Measurements from ENCODE around the gene CAMKK2.
"Not testable (repeated sequence)": the region's sequence is repeated elsewhere in the genome, so short reads cannot be mapped to it uniquely, and the experiment has no call there.

Gene CAMKK2

GRCh38 chr12:121232977-121233627 lies 63.4 kb downstream of the CAMKK2 start:
- POLR2A ChIA-PET: no interaction called here
- TF ChIP-seq SP1 (IDR thresholded peaks at IDR 0.05) (no peak), TARDBP (IDR thresholded peaks at IDR 0.05) (no peak), ZNF384 (IDR thresholded peaks at IDR 0.05) (no peak)
- CTCF ChIA-PET: no interaction called here
- no peak for DNase-seq (ENCODE audit: extremely low spot score)

GRCh38 chr12:121232163-121232562 lies 64.3 kb downstream of the CAMKK2 start:
- TF ChIP-seq PKNOX1 (IDR thresholded peaks at IDR 0.05) (no peak), ZNF384 (IDR thresholded peaks at IDR 0.05) (no peak), SP1 (IDR thresholded peaks at IDR 0.05) (no peak), ELF4 (IDR thresholded peaks at IDR 0.05) (no peak), NFRKB (IDR thresholded peaks at IDR 0.05) (no peak), TARDBP (IDR thresholded peaks at IDR 0.05) (no peak), L3MBTL2 (conservative IDR thresholded peaks at IDR 0.05) (no peak)
- ChIA-PET POLR2A (no interaction called here), CTCF (no interaction called here)
- DNase-seq (ENCODE audit: extremely low spot score): no peak

- ChIA-PET CTCF (interaction anchor here (0.6 to 2.2 kb wide), 3 partner anchors 13 to 170 kb away, joined by 3 to 8 read pairs (median 3); no protein-coding TSS in a partner anchor), POLR2A (interaction anchor here (0.7 kb wide), 1 partner anchor 14 kb away, joined by 3 read pairs; no protein-coding TSS in a partner anchor)
These were observed 66.0 kb downstream of the CAMKK2 start for GRCh38 chr12:121230538-121230907.

GRCh38 chr12:121229826-121230537 lies 66.5 kb downstream of the CAMKK2 start:
- POLR2A ChIA-PET: not testable (repeated sequence)
- CTCF ChIA-PET: interaction anchor here (0.6 to 2.2 kb wide), 5 partner anchors 12 to 224 kb away, joined by 3 to 8 read pairs (median 3); no protein-coding TSS in a partner anchor
- DNase-seq (ENCODE audit: extremely low spot score): peak; percentile 85
- TF ChIP-seq ZNF384 (IDR thresholded peaks at IDR 0.05): peak; percentile 72

More at GRCh38 chr12:121230538-121230907, 66.0 kb downstream of the CAMKK2 start:
- no peak for TF ChIP-seq FOXK2 (IDR thresholded peaks at IDR 0.05)
- TF ChIP-seq BHLHE40 (IDR thresholded peaks at IDR 0.05; ENCODE audit: borderline replicate concordance): no peak
- no peak for DNase-seq (ENCODE audit: extremely low spot score)

- DNase-seq (ENCODE audit: extremely low spot score): no peak
- no peak for TF ChIP-seq SP1 (IDR thresholded peaks at IDR 0.05)
- no peak for TF ChIP-seq SUZ12 (IDR thresholded peaks at IDR 0.05)
- no peak for TF ChIP-seq CTBP1 (IDR thresholded peaks at IDR 0.05; ENCODE audit: borderline replicate concordance)
- ChIA-PET POLR2A (no interaction called here), CTCF (interaction anchor here (0.7 to 2.2 kb wide), 3 partner anchors 119 to 223 kb away, joined by 3 to 8 read pairs (median 3); no protein-coding TSS in a partner anchor)
These were observed 67.4 kb downstream of the CAMKK2 start for GRCh38 chr12:121228919-121229665.

- DNase-seq (ENCODE audit: extremely low spot score): no peak
- POLR2A ChIA-PET: no interaction called here
- CTCF ChIA-PET: no interaction called here
- TF ChIP-seq ZNF384 (IDR thresholded peaks at IDR 0.05) (no peak), PKNOX1 (IDR thresholded peaks at IDR 0.05) (no peak), NFRKB (IDR thresholded peaks at IDR 0.05) (no peak), LEF1 (IDR thresholded peaks at IDR 0.05; ENCODE audit: borderline replicate concordance) (no peak), SP1 (IDR thresholded peaks at IDR 0.05) (no peak), TARDBP (IDR thresholded peaks at IDR 0.05) (no peak), FOXM1 (IDR thresholded peaks at IDR 0.05; ENCODE audit: borderline replicate concordance) (no peak), L3MBTL2 (conservative IDR thresholded peaks at IDR 0.05) (no peak), FOXA1 (IDR thresholded peaks at IDR 0.05) (no peak), FOXK2 (IDR thresholded peaks at IDR 0.05) (no peak), SUZ12 (IDR thresholded peaks at IDR 0.05) (no peak), CTBP1 (IDR thresholded peaks at IDR 0.05; ENCODE audit: borderline replicate concordance) (no peak), BHLHE40 (IDR thresholded peaks at IDR 0.05; ENCODE audit: borderline replicate concordance) (no peak)
These were observed 69.2 kb downstream of the CAMKK2 start for GRCh38 chr12:121227294-121227693.

- CTCF ChIA-PET; DNase-seq (ENCODE audit: extremely low spot score); POLR2A ChIA-PET: not testable (repeated sequence)
These were observed 69.6 kb downstream of the CAMKK2 start for GRCh38 chr12:121226871-121227270.

GRCh38 chr12:121226399-121226798 lies 70.1 kb downstream of the CAMKK2 start:
- CTCF ChIA-PET: no interaction called here
- no peak for DNase-seq (ENCODE audit: extremely low spot score)
- POLR2A ChIA-PET: no interaction called here
- TF ChIP-seq ZNF384 (IDR thresholded peaks at IDR 0.05): no peak
- TF ChIP-seq FOXK2 (IDR thresholded peaks at IDR 0.05): no peak
- no peak for TF ChIP-seq FOXA1 (IDR thresholded peaks at IDR 0.05)
- no peak for TF ChIP-seq BHLHE40 (IDR thresholded peaks at IDR 0.05; ENCODE audit: borderline replicate concordance)
- no peak for TF ChIP-seq SUZ12 (IDR thresholded peaks at IDR 0.05)
- TF ChIP-seq NFRKB (IDR thresholded peaks at IDR 0.05): no peak
- no peak for TF ChIP-seq TARDBP (IDR thresholded peaks at IDR 0.05)
- TF ChIP-seq ELF4 (IDR thresholded peaks at IDR 0.05): no peak
- no peak for TF ChIP-seq LEF1 (IDR thresholded peaks at IDR 0.05; ENCODE audit: borderline replicate concordance)
- TF ChIP-seq CTBP1 (IDR thresholded peaks at IDR 0.05; ENCODE audit: borderline replicate concordance): no peak
- no peak for TF ChIP-seq ARNT (IDR thresholded peaks at IDR 0.05)
- TF ChIP-seq SP1 (IDR thresholded peaks at IDR 0.05): no peak
- no peak for TF ChIP-seq PKNOX1 (IDR thresholded peaks at IDR 0.05)
- TF ChIP-seq FOXM1 (IDR thresholded peaks at IDR 0.05; ENCODE audit: borderline replicate concordance): no peak
- no peak for TF ChIP-seq L3MBTL2 (conservative IDR thresholded peaks at IDR 0.05)
- no peak for TF ChIP-seq HDGF (IDR thresholded peaks at IDR 0.05; ENCODE audit: borderline replicate concordance)

Measured in HEK293T (cell line).